ENCODE measurements around the gene BTN1A1.

BTN1A1 gene

DNA sequence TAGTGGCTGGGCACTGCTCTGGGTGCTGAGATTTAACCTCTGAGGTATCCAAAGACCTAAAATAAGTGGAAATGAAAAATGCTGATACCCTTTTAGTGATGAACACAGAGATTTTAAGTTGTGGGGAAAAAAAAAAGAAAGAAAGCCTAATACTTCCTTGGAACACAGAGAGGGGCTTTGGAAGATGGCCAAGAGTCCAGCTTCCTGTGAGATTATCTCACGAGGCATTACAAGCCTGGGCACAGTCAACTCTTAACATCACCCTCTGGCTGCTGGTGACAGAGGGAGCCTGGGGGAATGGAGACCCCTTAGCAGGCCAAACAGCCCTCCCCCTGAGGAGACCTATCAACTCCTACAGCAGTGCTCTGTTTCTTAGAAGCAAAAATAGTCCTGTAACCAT, 22.7 kb upstream of the BTN1A1 start:
- H3K4ac ChIP-seq (ENCODE audit: low read depth, low read length) = no peak overlapping the region
- no peak overlapping the region for H4K8ac ChIP-seq (ENCODE audit: low read depth, low read length)
- H2BK12ac ChIP-seq (ENCODE audit: low read length) = no peak overlapping the region
- no peak overlapping the region for H2BK120ac ChIP-seq (ENCODE audit: insufficient read depth, low read length, poor library complexity)
- WGBS (ENCODE audit: extremely low coverage, insufficient coverage, insufficient read length) = no CpG with 5 or more reads among the region's 1 CpG
- H3K9ac ChIP-seq (ENCODE audit: low read length) = no peak overlapping the region
- no peaks in the 10 kb centered on the region for H3K9me3 ChIP-seq (ENCODE audit: insufficient read depth, low read depth, low read length)
- H3K27ac ChIP-seq (ENCODE audit: low read depth, low read length) = no peak overlapping the region
- no peak overlapping the region for H3K18ac ChIP-seq (ENCODE audit: low read length)
- peaks cover 4% of the 10 kb centered on the region for H3K79me1 ChIP-seq (ENCODE audit: low read length)
- no peak overlapping the region for H4K12ac ChIP-seq (ENCODE audit: low read depth, low read length)
- no peak overlapping the region for H2AFZ ChIP-seq (ENCODE audit: insufficient read depth, low read length, poor library complexity)
- no peak overlapping the region for H3K4me2 ChIP-seq (ENCODE audit: low read length)
- no peaks in the 10 kb centered on the region for H3K79me2 ChIP-seq (ENCODE audit: control insufficient read depth, insufficient read depth, low read length, poor library complexity)
- DNase-seq = no peak
- H3K4me3 ChIP-seq (ENCODE audit: low read depth, low read length) = no peak overlapping the region
- H2AK5ac ChIP-seq (ENCODE audit: low read length) = no peak overlapping the region
- no peak overlapping the region for H3K14ac ChIP-seq (ENCODE audit: low read length)
- H3K4me1 ChIP-seq (ENCODE audit: control insufficient read depth in 1 of 2, insufficient read depth in 2 of 2, low read length in 2 of 2) = peaks cover 0 to 6% of the 10 kb centered on the region in 2 experiments
- H3K27me3 ChIP-seq (ENCODE audit: insufficient read depth, low read length) = no peaks in the 10 kb centered on the region
- peak overlapping the region; percentile 22 for H3K23ac ChIP-seq (ENCODE audit: low read length)
- no peak overlapping the region for H4K91ac ChIP-seq (ENCODE audit: low read depth, low read length)
- no peak overlapping the region for H2BK5ac ChIP-seq (ENCODE audit: low read depth, low read length, poor library complexity)
- H3K36me3 ChIP-seq (ENCODE audit: control insufficient read depth in 1 of 2, insufficient read depth in 2 of 2, low read length in 2 of 2) = no peaks in the 10 kb centered on the region

GRCh38 chr6:26478100-26478984, 21.8 kb upstream of the BTN1A1 start:
- no peaks in the 10 kb centered on the region for H3K9me3 ChIP-seq (ENCODE audit: insufficient read depth, low read depth, low read length)
- H3K18ac ChIP-seq (ENCODE audit: low read length) = no peak overlapping the region
- H2BK5ac ChIP-seq (ENCODE audit: low read depth, low read length, poor library complexity) = no peak overlapping the region
- H3K36me3 ChIP-seq (ENCODE audit: control insufficient read depth in 1 of 2, insufficient read depth in 2 of 2, low read length in 2 of 2) = no peaks in the 10 kb centered on the region
- H3K4me1 ChIP-seq (ENCODE audit: control insufficient read depth in 1 of 2, insufficient read depth in 2 of 2, low read length in 2 of 2) = peaks cover 0 to 6% of the 10 kb centered on the region in 2 experiments
- no peak overlapping the region for H4K12ac ChIP-seq (ENCODE audit: low read depth, low read length)
- no peak overlapping the region for H2BK12ac ChIP-seq (ENCODE audit: low read length)
- WGBS (ENCODE audit: extremely low coverage, insufficient coverage, insufficient read length) = no CpG with 5 or more reads among the region's 2 CpGs
- H3K9ac ChIP-seq (ENCODE audit: low read length) = no peak overlapping the region
- H3K27ac ChIP-seq (ENCODE audit: low read depth, low read length) = no peak overlapping the region
- no peak overlapping the region for H4K8ac ChIP-seq (ENCODE audit: low read depth, low read length)
- H4K91ac ChIP-seq (ENCODE audit: low read depth, low read length) = no peak overlapping the region
- no peak overlapping the region for H2BK120ac ChIP-seq (ENCODE audit: insufficient read depth, low read length, poor library complexity)
- no peak overlapping the region for H3K4ac ChIP-seq (ENCODE audit: low read depth, low read length)
- H3K27me3 ChIP-seq (ENCODE audit: insufficient read depth, low read length) = no peaks in the 10 kb centered on the region
- no peak overlapping the region for H2AFZ ChIP-seq (ENCODE audit: insufficient read depth, low read length, poor library complexity)
- no peak overlapping the region for H3K23ac ChIP-seq (ENCODE audit: low read length)
- H2AK5ac ChIP-seq (ENCODE audit: low read length) = no peak overlapping the region
- no peaks in the 10 kb centered on the region for H3K79me2 ChIP-seq (ENCODE audit: control insufficient read depth, insufficient read depth, low read length, poor library complexity)
- no peak overlapping the region for H3K4me2 ChIP-seq (ENCODE audit: low read length)
- no peak overlapping the region for H3K4me3 ChIP-seq (ENCODE audit: low read depth, low read length)
- H3K14ac ChIP-seq (ENCODE audit: low read length) = no peak overlapping the region
- H3K79me1 ChIP-seq (ENCODE audit: low read length) = peaks cover 4% of the 10 kb centered on the region
- DNase-seq = no peak

DNA sequence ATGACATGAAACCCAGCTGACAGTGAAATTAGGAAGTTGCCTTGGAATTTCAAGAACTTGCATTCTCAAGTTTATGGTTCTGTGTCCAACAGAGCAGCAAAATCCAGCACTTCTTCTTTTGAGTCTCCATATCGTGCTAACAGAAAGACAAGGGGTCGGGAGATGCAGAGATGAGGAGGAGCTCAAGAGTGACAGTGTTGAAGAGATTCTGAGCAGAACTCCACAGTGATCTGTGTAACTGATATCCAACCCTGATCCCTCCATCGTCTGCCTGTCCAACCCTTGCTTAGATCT, 21.2 kb upstream of the BTN1A1 start:
- no peak overlapping the region for H3K4me3 ChIP-seq (ENCODE audit: low read depth, low read length)
- no peak overlapping the region for H4K91ac ChIP-seq (ENCODE audit: low read depth, low read length)
- DNase-seq = peak in 1 of 2 donors; percentile 10
- no peak overlapping the region for H2AFZ ChIP-seq (ENCODE audit: insufficient read depth, low read length, poor library complexity)
- H3K4me1 ChIP-seq (ENCODE audit: control insufficient read depth in 1 of 2, insufficient read depth in 2 of 2, low read length in 2 of 2) = peaks cover 0 to 6% of the 10 kb centered on the region in 2 experiments
- no peak overlapping the region for H2BK5ac ChIP-seq (ENCODE audit: low read depth, low read length, poor library complexity)
- no peak overlapping the region for H4K12ac ChIP-seq (ENCODE audit: low read depth, low read length)
- H3K4ac ChIP-seq (ENCODE audit: low read depth, low read length) = no peak overlapping the region
- H3K9ac ChIP-seq (ENCODE audit: low read length) = no peak overlapping the region
- H2BK12ac ChIP-seq (ENCODE audit: low read length) = no peak overlapping the region
- H3K9me3 ChIP-seq (ENCODE audit: insufficient read depth, low read depth, low read length) = no peaks in the 10 kb centered on the region
- H3K79me2 ChIP-seq (ENCODE audit: control insufficient read depth, insufficient read depth, low read length, poor library complexity) = no peaks in the 10 kb centered on the region
- WGBS (ENCODE audit: extremely low coverage, insufficient coverage, insufficient read length) = no CpG with 5 or more reads among the region's 3 CpGs
- no peak overlapping the region for H2AK5ac ChIP-seq (ENCODE audit: low read length)
- no peak overlapping the region for H3K4me2 ChIP-seq (ENCODE audit: low read length)
- H3K36me3 ChIP-seq (ENCODE audit: control insufficient read depth in 1 of 2, insufficient read depth in 2 of 2, low read length in 2 of 2) = no peaks in the 10 kb centered on the region
- H3K23ac ChIP-seq (ENCODE audit: low read length) = no peak overlapping the region
- no peak overlapping the region for H3K18ac ChIP-seq (ENCODE audit: low read length)
- no peak overlapping the region for H3K14ac ChIP-seq (ENCODE audit: low read length)
- H3K79me1 ChIP-seq (ENCODE audit: low read length) = peaks cover 4% of the 10 kb centered on the region
- no peak overlapping the region for H3K27ac ChIP-seq (ENCODE audit: low read depth, low read length)
- H3K27me3 ChIP-seq (ENCODE audit: insufficient read depth, low read length) = no peaks in the 10 kb centered on the region
- no peak overlapping the region for H2BK120ac ChIP-seq (ENCODE audit: insufficient read depth, low read length, poor library complexity)
- H4K8ac ChIP-seq (ENCODE audit: low read depth, low read length) = no peak overlapping the region

- no peak overlapping the region for H4K12ac ChIP-seq (ENCODE audit: low read depth, low read length)
- no peak overlapping the region for H3K4me3 ChIP-seq (ENCODE audit: low read depth, low read length)
- H3K4me1 ChIP-seq (ENCODE audit: control insufficient read depth in 1 of 2, insufficient read depth in 2 of 2, low read length in 2 of 2) = no peaks in the 10 kb centered on the region
- H3K9me3 ChIP-seq (ENCODE audit: insufficient read depth, low read depth, low read length) = no peaks in the 10 kb centered on the region
- H3K27me3 ChIP-seq (ENCODE audit: insufficient read depth, low read length) = no peaks in the 10 kb centered on the region
- H3K9ac ChIP-seq (ENCODE audit: low read length) = no peak overlapping the region
- WGBS (ENCODE audit: extremely low coverage, insufficient coverage, insufficient read length) = no CpG with 5 or more reads among the region's 4 CpGs
- no peaks in the 10 kb centered on the region for H3K79me1 ChIP-seq (ENCODE audit: low read length)
- no peak overlapping the region for H2AK5ac ChIP-seq (ENCODE audit: low read length)
- H2BK5ac ChIP-seq (ENCODE audit: low read depth, low read length, poor library complexity) = no peak overlapping the region
- no peak overlapping the region for H2BK120ac ChIP-seq (ENCODE audit: insufficient read depth, low read length, poor library complexity)
- H3K4ac ChIP-seq (ENCODE audit: low read depth, low read length) = no peak overlapping the region
- H3K79me2 ChIP-seq (ENCODE audit: control insufficient read depth, insufficient read depth, low read length, poor library complexity) = no peaks in the 10 kb centered on the region
- peak in 1 of 2 donors; percentile 46 for DNase-seq
- no peak overlapping the region for H4K91ac ChIP-seq (ENCODE audit: low read depth, low read length)
- H3K36me3 ChIP-seq (ENCODE audit: control insufficient read depth in 1 of 2, insufficient read depth in 2 of 2, low read length in 2 of 2) = no peaks in the 10 kb centered on the region
- no peak overlapping the region for H3K18ac ChIP-seq (ENCODE audit: low read length)
- no peak overlapping the region for H2BK12ac ChIP-seq (ENCODE audit: low read length)
- H3K14ac ChIP-seq (ENCODE audit: low read length) = no peak overlapping the region
- H2AFZ ChIP-seq (ENCODE audit: insufficient read depth, low read length, poor library complexity) = no peak overlapping the region
- H3K4me2 ChIP-seq (ENCODE audit: low read length) = no peak overlapping the region
- no peak overlapping the region for H3K23ac ChIP-seq (ENCODE audit: low read length)
- no peak overlapping the region for H3K27ac ChIP-seq (ENCODE audit: low read depth, low read length)
- no peak overlapping the region for H4K8ac ChIP-seq (ENCODE audit: low read depth, low read length)
These were observed 17.8 kb upstream of the BTN1A1 start for GRCh38 chr6:26482338-26482737.

Measured in trophoblast cell (in vitro differentiated cells and primary cell).